Measurements from ENCODE around the gene PEX11B.

PEX11B gene

GRCh38 chr1:145877923-145878486 lies 40.5 kb downstream of the PEX11B start:
- no peak for TF ChIP-seq CTCF (IDR thresholded peaks at IDR 0.05; ENCODE audit: borderline replicate concordance, insufficient read depth, low read depth, low read length)
- no peak overlapping the region for H3K4me3 ChIP-seq (ENCODE audit: low read depth, low read length)

- no peak for TF ChIP-seq CTCF (IDR thresholded peaks at IDR 0.05; ENCODE audit: borderline replicate concordance, insufficient read depth, low read depth, low read length)
These were observed 43.9 kb downstream of the PEX11B start for GRCh38 chr1:145874646-145875045.

GRCh38 chr1:145871994-145872924 lies 46.3 kb downstream of the PEX11B start:
- peak overlapping the region; percentile 27 for H3K4me3 ChIP-seq (ENCODE audit: low read depth, low read length)
- no peak for TF ChIP-seq CTCF (IDR thresholded peaks at IDR 0.05; ENCODE audit: borderline replicate concordance, insufficient read depth, low read depth, low read length)

More at GRCh38 chr1:145874646-145875045, 43.9 kb downstream of the PEX11B start:
- H3K4me3 ChIP-seq (ENCODE audit: low read depth, low read length) = no peak overlapping the region

- no peak for TF ChIP-seq CTCF (IDR thresholded peaks at IDR 0.05; ENCODE audit: borderline replicate concordance, insufficient read depth, low read depth, low read length)
- H3K4me3 ChIP-seq (ENCODE audit: low read depth, low read length) = no peak overlapping the region
These were observed 50.3 kb downstream of the PEX11B start for GRCh38 chr1:145868232-145868631.

- TF ChIP-seq CTCF (IDR thresholded peaks at IDR 0.05; ENCODE audit: borderline replicate concordance, insufficient read depth, low read depth, low read length) = no peak
- H3K4me3 ChIP-seq (ENCODE audit: low read depth, low read length) = no peak overlapping the region
These were observed 55.1 kb downstream of the PEX11B start for GRCh38 chr1:145863282-145864018.

Data from GM12875 (cell line).